Cardiac fibroblast (primary cell): ENCODE data around the gene NT5DC3.

Experiments used
- DNase-seq, 2 donors: peaks; one replicate each; pipeline versions ENCODE4 v3.0.0 to v3.0.0-alpha.2; 2010; ENCODE audit warnings: low read depth in 2 of 2
- H3K4me3 ChIP-seq, 2 donors: replicated peaks in 1 of 2; 1 replicate in 1 of 2; 2 replicates in 1 of 2; pipeline ENCODE4 v1.5.1; 2011; ENCODE audit warnings: low read depth in 2 of 2, low read length in 2 of 2, mild to moderate bottlenecking in 2 of 2, moderate library complexity in 1 of 2
- CTCF ChIP-seq: IDR thresholded peaks from one replicate; pipeline ENCODE4 v1.5.1; 2011; ENCODE audit warnings: low read depth, mild to moderate bottlenecking, low read length, inconsistent platforms

Gene NT5DC3

GRCh38 chr12:103840876-103841689, at the start of gene NT5DC3:
NT5DC3 (minus strand) TSS chr12:103841234; CDS start chr12:103841156, 78 bp downstream.
- peak within 1 kb of the TSS; percentile 80 to 83 for H3K4me3 ChIP-seq
- TF ChIP-seq CTCF: no peak
- DNase-seq: peak; percentile 76 to 87

- H3K4me3 ChIP-seq: no peak overlapping the region
- no peak for DNase-seq
- no peak for TF ChIP-seq CTCF
Measured at GRCh38 chr12:103887738-103888137, 46.7 kb upstream of the NT5DC3 start.

GRCh38 chr12:103886195-103886797, 45.3 kb upstream of the NT5DC3 start:
- no peak overlapping the region for H3K4me3 ChIP-seq
- no peak for TF ChIP-seq CTCF
- no peak for DNase-seq

- no peak overlapping the region for H3K4me3 ChIP-seq
- TF ChIP-seq CTCF: peak; percentile 53
- peak; percentile 73 to 85 for DNase-seq
Measured at GRCh38 chr12:103884316-103884715, 43.3 kb upstream of the NT5DC3 start.

- H3K4me3 ChIP-seq: no peak overlapping the region
- TF ChIP-seq CTCF: no peak
- no peak for DNase-seq
Measured at GRCh38 chr12:103883908-103884307, 42.9 kb upstream of the NT5DC3 start.

GRCh38 chr12:103882861-103883596, 42.0 kb upstream of the NT5DC3 start:
- TF ChIP-seq CTCF: no peak
- peak in 1 of 2 donors; percentile 8 for DNase-seq
- no peak overlapping the region for H3K4me3 ChIP-seq
